Karpas-422 (cell line): ENCODE data around the gene EBI3. TPM values are rescaled to one million over a fixed set of nuclear protein-coding genes. Genes with fewer than 3 reads are reported as not detected.
"Not testable (repeated sequence)": the region's sequence is repeated elsewhere in the genome, so short reads cannot be mapped to it uniquely, and the experiment has no call there.

ENCODE experiments used
- DNase-seq: peaks from one replicate; pipeline ENCODE4 v3.0.0-alpha.2; 2015
- H2AFZ ChIP-seq: fragments of 200-600 bp; sonication (generic); 2 replicates; pipeline ENCODE4 v1.6.1; 2014; ENCODE audit warnings: antibody characterized with exemption, low read length, mixed read lengths
- H3K27ac ChIP-seq: fragments of 200-600 bp; sonication (generic); 2 replicates; pipeline ENCODE4 v1.5.1; 2014; ENCODE audit warnings: mild to moderate bottlenecking, low read length, moderate library complexity
- H3K27me3 ChIP-seq: fragments of 200-600 bp; sonication (generic); 2 replicates; pipeline ENCODE4 v1.6.1; 2014; ENCODE audit warnings: low read length, mixed read lengths
- H3K36me3 ChIP-seq: fragments of 200-600 bp; sonication (generic); 2 replicates; pipeline ENCODE4 v1.6.1; 2014; ENCODE audit warnings: low read length, mixed read lengths; ENCODE audit not compliant: insufficient read depth
- H3K4me1 ChIP-seq: fragments of 200-600 bp; sonication (generic); 2 replicates; pipeline ENCODE4 v1.6.1; 2014; ENCODE audit warnings: mild to moderate bottlenecking, low read length, mixed read lengths
- H3K4me2 ChIP-seq: fragments of 200-600 bp; sonication (generic); 2 replicates; pipeline ENCODE4 v1.6.1; 2014; ENCODE audit warnings: low read length, low read depth, mild to moderate bottlenecking; ENCODE audit not compliant: poor library complexity, severe bottlenecking
- H3K4me3 ChIP-seq: fragments of 200-600 bp; sonication (generic); 2 replicates; pipeline ENCODE4 v1.5.1; 2014; ENCODE audit warnings: mild to moderate bottlenecking, antibody characterized with exemption, low read length, mixed read lengths
- H3K79me2 ChIP-seq: fragments of 200-600 bp; sonication (generic); 2 replicates; pipeline ENCODE4 v1.6.1; 2014; ENCODE audit warnings: mild to moderate bottlenecking, low read length, mixed read lengths
- H3K9ac ChIP-seq: fragments of 200-600 bp; sonication (generic); 2 replicates; pipeline ENCODE4 v1.6.0; 2014; ENCODE audit warnings: low read length
- H3K9me2 ChIP-seq: fragments of 200-600 bp; sonication (generic), shearing (Covaris generic); replicated peaks from 2 replicates; pipeline ENCODE4 v1.6.0; 2014; ENCODE audit warnings: mild to moderate bottlenecking, low read length, moderate library complexity; ENCODE audit not compliant: insufficient read depth
- H3K9me3 ChIP-seq: fragments of 300-700, 200-600 bp; sonication (generic); 2 replicates; pipeline ENCODE4 v1.6.1; 2014; ENCODE audit warnings: low read length, mixed read lengths
- H4K20me1 ChIP-seq: fragments of 200-600 bp; sonication (generic); 2 replicates; pipeline ENCODE4 v1.6.1; 2014; ENCODE audit warnings: mild to moderate bottlenecking, antibody characterized with exemption, low read length, low read depth; ENCODE audit not compliant: insufficient read depth
- total RNA-seq: library from RNA; depleted of rRNA; stranded (reverse); fragments of >200 nt; shearing (Covaris generic); gene quantifications from 2 replicates; pipeline ENCODE4 v1.2.3, GENCODE V29; 2014; ENCODE audit warnings: low replicate concordance

The EBI3 gene
- total RNA-seq, 1 experiment from 2014 or later: not detected

DNA sequence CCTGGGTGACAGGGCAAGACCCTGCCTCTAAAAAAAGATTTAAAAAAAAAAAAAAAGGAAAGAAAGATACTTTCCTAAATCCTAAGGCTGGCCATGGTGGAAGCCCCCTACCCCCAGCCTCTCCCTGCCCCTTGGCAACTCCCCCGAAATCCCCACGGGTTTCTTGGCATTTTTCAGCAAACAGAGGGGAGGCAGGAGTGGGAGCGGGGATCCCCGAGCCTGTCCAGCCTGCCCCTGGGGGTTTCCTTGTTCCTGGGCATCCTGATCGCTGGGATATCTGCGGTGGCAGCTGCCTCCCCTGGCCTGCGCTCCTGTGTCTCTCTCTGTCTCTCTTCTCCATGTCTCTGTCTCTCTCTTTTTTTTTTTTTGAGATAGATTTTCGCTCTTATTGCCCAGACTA is 3.4 kb upstream of the EBI3 start:
- Histone ChIP-seq H3K4me2 (no peak overlapping the region), H2AFZ (no peak overlapping the region), H3K27ac (no peak overlapping the region), H3K4me1 (peaks cover 7% of the 10 kb centered on the region), H3K4me3 (no peak overlapping the region), H3K79me2 (no peaks in the 10 kb centered on the region), H3K9me2 (no peaks in the 10 kb centered on the region), H4K20me1 (no peaks in the 10 kb centered on the region), H3K9me3 (no peaks in the 10 kb centered on the region), H3K9ac (no peak overlapping the region), H3K36me3 (no peaks in the 10 kb centered on the region), H3K27me3 (no peaks in the 10 kb centered on the region)
- DNase-seq: no peak

DNA sequence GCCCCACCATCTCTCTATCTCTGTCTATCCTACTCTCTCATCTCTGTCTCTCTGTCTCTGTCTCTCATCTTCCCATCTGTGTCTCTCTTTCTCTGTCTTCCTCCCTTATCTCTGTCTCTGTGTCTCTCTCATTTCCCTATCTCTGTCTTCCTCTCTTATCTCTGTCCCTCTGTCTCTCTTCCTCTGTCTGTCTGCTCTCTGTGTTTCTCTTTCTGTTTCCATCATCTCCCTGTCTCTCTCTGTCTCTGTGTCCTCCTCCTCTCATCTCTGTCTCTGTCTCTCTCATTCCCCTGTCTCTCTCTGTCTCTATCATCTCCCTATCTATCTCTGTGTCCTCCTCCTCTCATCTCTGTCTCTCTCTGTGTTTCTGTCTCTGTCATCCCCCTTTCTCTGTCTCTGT is 1.6 kb upstream of the EBI3 start:
- no peaks in the 10 kb centered on the region for H3K9me3 ChIP-seq
- H3K4me1 ChIP-seq: peaks cover 7% of the 10 kb centered on the region
- H3K79me2 ChIP-seq: no peaks in the 10 kb centered on the region
- no peak overlapping the region for H3K4me2 ChIP-seq
- H4K20me1 ChIP-seq: no peaks in the 10 kb centered on the region
- no peak overlapping the region for H2AFZ ChIP-seq
- H3K27me3 ChIP-seq: no peaks in the 10 kb centered on the region
- no peak for DNase-seq
- H3K9me2 ChIP-seq: no peaks in the 10 kb centered on the region
- H3K36me3 ChIP-seq: no peaks in the 10 kb centered on the region
- H3K9ac ChIP-seq: no peak overlapping the region
- H3K4me3 ChIP-seq: no peak overlapping the region
- no peak overlapping the region for H3K27ac ChIP-seq

DNA sequence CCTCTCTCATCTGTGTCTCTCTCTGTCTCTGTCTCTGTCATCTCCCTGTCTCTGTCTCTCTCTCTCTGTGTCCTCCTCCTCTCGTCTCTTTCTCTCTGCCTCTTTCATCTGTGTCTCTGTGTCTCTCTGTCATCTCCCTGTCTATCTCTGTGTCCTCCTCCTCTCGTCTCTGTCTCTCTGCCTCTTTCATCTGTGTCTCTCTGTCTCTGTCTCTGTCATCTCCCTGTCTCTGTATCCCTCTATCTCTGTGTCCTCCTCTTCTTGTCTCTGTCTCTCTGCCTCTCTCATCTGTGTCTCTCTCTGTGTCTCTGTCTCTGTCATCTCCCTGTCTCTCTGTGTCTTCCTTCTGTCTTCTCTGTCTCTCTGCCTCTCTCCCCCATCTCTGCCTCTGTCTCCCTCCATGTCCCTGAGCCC is 551 bp upstream of the EBI3 start:
- Histone ChIP-seq H3K27me3 (no peaks in the 10 kb centered on the region), H3K9ac (no peak overlapping the region), H3K9me3 (no peaks in the 10 kb centered on the region), H2AFZ (no peak overlapping the region), H3K9me2 (no peaks in the 10 kb centered on the region), H3K4me2 (no peak overlapping the region), H3K36me3 (no peaks in the 10 kb centered on the region), H3K4me3 (no peak overlapping the region), H3K4me1 (peaks cover 7% of the 10 kb centered on the region), H3K27ac (no peak overlapping the region), H3K79me2 (no peaks in the 10 kb centered on the region), H4K20me1 (no peaks in the 10 kb centered on the region)
- no peak for DNase-seq

DNA sequence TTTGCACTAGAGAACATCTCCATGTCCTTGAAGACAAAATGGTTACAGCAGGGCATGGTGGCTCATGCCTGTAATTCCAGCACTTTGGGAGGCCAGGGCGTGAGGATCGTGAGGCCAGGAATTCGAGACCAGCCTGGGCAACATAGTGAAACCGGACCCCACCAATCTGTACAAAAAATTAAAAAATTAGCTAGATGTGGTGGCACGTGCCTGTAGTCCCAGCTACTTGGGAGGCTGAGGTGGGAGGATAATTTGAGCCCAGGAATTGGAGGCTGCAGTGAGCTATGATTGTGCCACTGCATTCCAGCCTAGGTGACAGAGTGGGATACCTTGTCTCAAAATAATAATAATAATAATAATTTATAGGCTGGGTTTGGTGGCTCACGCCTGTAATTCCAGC is 914 bp downstream of the EBI3 start:
- H4K20me1 ChIP-seq, H3K9me3 ChIP-seq, H3K4me3 ChIP-seq, H2AFZ ChIP-seq, H3K4me1 ChIP-seq, H3K79me2 ChIP-seq, H3K9ac ChIP-seq, H3K36me3 ChIP-seq, H3K27ac ChIP-seq, H3K27me3 ChIP-seq, H3K9me2 ChIP-seq, H3K4me2 ChIP-seq, DNase-seq: not testable (repeated sequence)

DNA sequence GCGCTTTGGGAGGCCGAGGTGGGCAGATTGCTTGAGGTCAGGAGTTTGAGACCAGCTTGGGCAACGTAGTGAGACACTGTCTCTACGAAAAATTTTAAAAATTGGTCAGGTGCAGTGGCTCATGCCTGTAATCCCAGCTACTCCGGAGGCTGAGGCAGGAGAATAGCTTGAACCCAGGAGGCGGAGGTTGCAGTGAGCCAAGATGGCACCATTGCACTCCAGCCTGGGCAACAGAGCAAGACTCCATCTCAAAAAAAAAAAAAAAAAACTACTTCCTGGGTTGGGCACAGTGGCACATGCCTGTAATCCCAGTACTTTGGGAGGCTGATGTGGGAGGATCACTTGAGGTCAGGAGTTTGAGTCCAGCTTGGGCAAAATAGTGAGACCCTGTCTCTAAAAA is 2.2 kb downstream of the EBI3 start:
- H3K4me3 ChIP-seq, H3K27me3 ChIP-seq: not testable (repeated sequence)

DNA sequence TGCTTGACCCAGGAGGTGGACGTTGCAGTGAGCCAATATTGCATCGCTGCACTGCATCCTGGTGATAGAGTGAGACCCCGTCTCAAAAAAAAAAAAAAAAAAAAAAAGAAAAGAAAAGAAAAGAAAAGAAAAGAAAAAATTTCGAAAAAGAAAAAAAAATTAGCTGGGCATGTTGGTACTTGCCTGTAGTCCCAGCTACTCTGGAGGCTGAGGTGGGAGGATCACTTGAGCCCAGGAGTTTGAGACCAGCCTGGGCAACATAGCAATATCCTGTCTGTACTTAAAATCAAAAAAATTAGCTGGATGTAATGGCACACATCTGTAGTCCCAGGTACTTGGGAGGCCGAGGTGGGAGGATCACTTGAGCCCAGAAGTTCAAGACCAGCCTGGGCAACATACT is 2.8 kb downstream of the EBI3 start:
- H3K9me2 ChIP-seq, H3K4me2 ChIP-seq, H3K27me3 ChIP-seq, H3K4me3 ChIP-seq, H3K4me1 ChIP-seq, H3K9me3 ChIP-seq, H2AFZ ChIP-seq, H3K36me3 ChIP-seq, H4K20me1 ChIP-seq, H3K27ac ChIP-seq, DNase-seq, H3K9ac ChIP-seq, H3K79me2 ChIP-seq: not testable (repeated sequence)

More for the DNA sequence above, 2.2 kb downstream of the EBI3 start:
- not testable (repeated sequence) for H3K4me1 ChIP-seq, H2AFZ ChIP-seq, H3K9me3 ChIP-seq, H4K20me1 ChIP-seq, H3K9ac ChIP-seq, H3K4me2 ChIP-seq, H3K79me2 ChIP-seq, H3K36me3 ChIP-seq, H3K27ac ChIP-seq, DNase-seq, H3K9me2 ChIP-seq

DNA sequence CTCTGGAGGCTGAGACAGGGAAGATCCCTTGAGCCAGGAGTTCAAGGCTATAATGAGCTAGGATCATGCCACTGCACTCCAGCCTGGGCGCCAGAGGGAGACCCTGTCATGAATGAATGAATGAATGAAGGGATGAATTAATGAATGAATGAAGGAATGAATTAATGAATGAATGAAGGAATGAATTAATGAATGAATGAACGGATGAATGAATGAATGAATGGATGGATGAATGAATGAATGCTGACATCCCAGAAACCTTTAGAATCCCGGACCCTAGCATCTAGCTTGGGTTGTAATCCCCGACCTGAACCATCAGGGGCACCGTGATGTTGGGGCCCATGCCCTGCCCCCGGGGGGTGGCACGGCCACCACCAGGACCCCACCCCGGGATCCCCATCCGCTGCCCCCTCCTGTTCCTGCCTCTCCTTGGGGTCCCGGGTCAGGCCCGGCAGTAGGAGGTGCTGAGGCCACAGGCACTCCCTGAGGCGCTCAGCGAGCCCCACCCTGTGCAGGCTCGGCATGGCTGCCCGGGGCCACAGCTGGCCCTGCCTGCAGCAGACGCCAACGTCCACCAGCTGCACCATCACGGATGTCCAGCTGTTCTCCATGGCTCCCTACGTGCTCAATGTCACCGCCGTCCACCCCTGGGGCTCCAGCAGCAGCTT is 3.4 kb downstream of the EBI3 start:
- no peak overlapping the region for H3K9ac ChIP-seq
- no peaks in the 10 kb centered on the region for H4K20me1 ChIP-seq
- H3K27me3 ChIP-seq: no peaks in the 10 kb centered on the region
- no peak overlapping the region for H3K4me2 ChIP-seq
- no peak overlapping the region for H3K27ac ChIP-seq
- no peak overlapping the region for H3K4me3 ChIP-seq
- H3K4me1 ChIP-seq: peaks cover 7% of the 10 kb centered on the region
- DNase-seq: no peak
- no peaks in the 10 kb centered on the region for H3K36me3 ChIP-seq
- no peaks in the 10 kb centered on the region for H3K9me3 ChIP-seq
- no peak overlapping the region for H2AFZ ChIP-seq
- no peaks in the 10 kb centered on the region for H3K9me2 ChIP-seq
- no peaks in the 10 kb centered on the region for H3K79me2 ChIP-seq

DNA sequence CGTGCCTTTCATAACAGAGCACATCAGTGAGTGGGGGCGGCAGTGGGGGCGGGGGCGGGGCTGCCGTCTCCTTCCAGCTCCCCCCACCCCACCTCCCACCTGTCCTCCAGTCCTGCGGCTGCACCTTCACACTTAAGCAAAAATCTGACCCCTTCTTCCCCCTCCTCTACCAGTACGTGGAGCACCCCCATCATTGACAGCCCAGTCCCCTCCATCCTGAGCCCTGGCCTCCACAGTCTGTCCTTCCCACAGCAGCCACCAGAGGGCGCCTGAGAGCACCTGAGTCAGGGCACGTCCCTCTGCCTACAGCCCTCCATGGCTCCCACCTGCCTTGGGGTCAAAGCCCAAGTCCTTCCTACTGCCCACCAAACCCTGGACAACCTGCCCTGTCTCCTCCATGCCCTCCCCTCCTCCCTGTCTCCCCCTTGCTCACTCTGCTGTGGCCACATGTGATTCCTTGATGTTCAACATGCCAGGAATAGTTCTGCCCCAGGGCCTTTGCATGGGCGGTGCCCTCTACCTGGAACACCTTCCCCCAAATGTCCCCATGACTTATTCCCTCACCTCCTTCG is 4.0 kb downstream of the EBI3 start:
- no peaks in the 10 kb centered on the region for H3K9me2 ChIP-seq
- no peaks in the 10 kb centered on the region for H3K9me3 ChIP-seq
- H4K20me1 ChIP-seq: no peaks in the 10 kb centered on the region
- H3K27ac ChIP-seq: no peak overlapping the region
- H3K4me1 ChIP-seq: peaks cover 7% of the 10 kb centered on the region
- H3K27me3 ChIP-seq: no peaks in the 10 kb centered on the region
- H3K79me2 ChIP-seq: no peaks in the 10 kb centered on the region
- H2AFZ ChIP-seq: no peak overlapping the region
- DNase-seq: peak; percentile 86
- H3K36me3 ChIP-seq: no peaks in the 10 kb centered on the region
- no peak overlapping the region for H3K4me2 ChIP-seq
- H3K9ac ChIP-seq: no peak overlapping the region
- H3K4me3 ChIP-seq: no peak overlapping the region
